Calu3 (cell line): ENCODE data around the gene EXD3. TPM values are rescaled to one million over a fixed set of nuclear protein-coding genes. Genes with fewer than 3 reads are reported as not detected.
"Not testable (repeated sequence)": the region's sequence is repeated elsewhere in the genome, so short reads cannot be mapped to it uniquely, and the experiment has no call there.

Experiments used
- BruUV-seq: library from RNA; stranded (reverse); fragments of 400-500 nt; replicated peaks from 2 replicates; lab custom pipeline; 2021; lab: Mats Ljungman, UMichigan
- CTCF ChIA-PET: fragments of 300-600 bp; sonication (Branson Sonifier 250); formaldehyde crosslinking; loops from one replicate; lab custom pipeline; 2022; ENCODE audit warnings: antibody characterized with exemption; lab: Charles Lee
- DNase-seq: peaks from one replicate; pipeline ENCODE4 v3.0.0; 2022
- H3K27ac Mint-ChIP-seq: one replicate; pipeline ENCODE4 v1.8.0; 2022; ENCODE audit warnings: mixed read lengths; ENCODE audit not compliant: unreplicated experiment
- H3K27me3 Mint-ChIP-seq: one replicate; pipeline ENCODE4 v1.8.0; 2022; ENCODE audit warnings: mixed read lengths; ENCODE audit not compliant: unreplicated experiment
- H3K36me3 Mint-ChIP-seq: one replicate; pipeline ENCODE4 v1.8.0; 2022; ENCODE audit warnings: mild to moderate bottlenecking, moderate library complexity, mixed read lengths; ENCODE audit not compliant: insufficient read depth, unreplicated experiment
- H3K4me1 Mint-ChIP-seq: one replicate; pipeline ENCODE4 v1.8.0; 2022; ENCODE audit warnings: mild to moderate bottlenecking, low read depth, mixed read lengths; ENCODE audit not compliant: unreplicated experiment
- H3K4me3 Mint-ChIP-seq: one replicate; pipeline ENCODE4 v1.8.0; 2022; ENCODE audit warnings: mild to moderate bottlenecking, low read depth, moderate library complexity, mixed read lengths; ENCODE audit not compliant: unreplicated experiment
- H3K9me3 Mint-ChIP-seq: one replicate; pipeline ENCODE4 v1.8.0; 2022; ENCODE audit warnings: low read depth, mixed read lengths; ENCODE audit not compliant: unreplicated experiment
- CTCF ChIP-seq: fragments of 200-600 bp; IDR thresholded peaks from one replicate; pipeline ENCODE4 v1.8.0; 2022; ENCODE audit warnings: antibody characterized with exemption; ENCODE audit not compliant: unreplicated experiment
- intact Hi-C: fragments of 100-400 bp; cut with micrococcal nuclease; formaldehyde crosslinking; loops from one replicate; pipeline ENCODE4 v1.10.0; 2022; ENCODE audit not compliant: unreplicated experiment
- total RNA-seq: library from RNA; stranded (reverse); gene quantifications from 2 replicates; pipeline ENCODE4 v1.2.3, GENCODE V29; 2022

The EXD3 gene
- total RNA-seq, 1 experiment from 2014 or later = 13.2 TPM

GRCh38 chr9:137454145-137454596 lies 31.2 kb upstream of the EXD3 start:
- peaks cover 15% of the 10 kb centered on the region for H3K36me3 Mint-ChIP-seq
- no peak overlapping the region for H3K4me3 Mint-ChIP-seq
- H3K27me3 Mint-ChIP-seq = no peaks in the 10 kb centered on the region
- no peak overlapping the region for H3K27ac Mint-ChIP-seq
- no peak for TF ChIP-seq CTCF
- no peak for DNase-seq
- H3K4me1 Mint-ChIP-seq = no peaks in the 10 kb centered on the region
- no TSS peak for BruUV-seq
- CTCF ChIA-PET = no interaction called here
- H3K9me3 Mint-ChIP-seq = no peaks in the 10 kb centered on the region
- intact Hi-C loops = no loop called here

GRCh38 chr9:137453643-137454081 lies 30.7 kb upstream of the EXD3 start:
- peaks cover 19% of the 10 kb centered on the region for H3K36me3 Mint-ChIP-seq
- H3K27me3 Mint-ChIP-seq = no peaks in the 10 kb centered on the region
- no peak for DNase-seq
- no peaks in the 10 kb centered on the region for H3K4me1 Mint-ChIP-seq
- H3K4me3 Mint-ChIP-seq = no peak overlapping the region
- no peaks in the 10 kb centered on the region for H3K9me3 Mint-ChIP-seq
- TF ChIP-seq CTCF = no peak
- no peak overlapping the region for H3K27ac Mint-ChIP-seq
- CTCF ChIA-PET = interaction anchor here (0.5 kb wide), 1 partner anchor 8 kb away, joined by 3 read pairs; no protein-coding TSS in a partner anchor
- BruUV-seq = no TSS peak
- intact Hi-C loops = no loop called here

GRCh38 chr9:137452761-137453642 lies 30.0 kb upstream of the EXD3 start:
- no TSS peak for BruUV-seq
- H3K36me3 Mint-ChIP-seq = peaks cover 23% of the 10 kb centered on the region
- H3K9me3 Mint-ChIP-seq = no peaks in the 10 kb centered on the region
- no peak for TF ChIP-seq CTCF
- intact Hi-C loops = no loop called here
- no peak overlapping the region for H3K4me3 Mint-ChIP-seq
- CTCF ChIA-PET = interaction anchor here (0.5 kb wide), 1 partner anchor 8 kb away, joined by 3 read pairs; no protein-coding TSS in a partner anchor
- H3K27me3 Mint-ChIP-seq = no peaks in the 10 kb centered on the region
- DNase-seq = no peak
- H3K27ac Mint-ChIP-seq = no peak overlapping the region
- H3K4me1 Mint-ChIP-seq = no peaks in the 10 kb centered on the region

- no peak for TF ChIP-seq CTCF
- Mint-ChIP-seq H3K4me3 (no peak overlapping the region), H3K27me3 (no peaks in the 10 kb centered on the region), H3K27ac (peak overlapping the region; percentile 50), H3K36me3 (peaks cover 16% of the 10 kb centered on the region), H3K4me1 (no peaks in the 10 kb centered on the region), H3K9me3 (no peaks in the 10 kb centered on the region)
- DNase-seq = no peak
- CTCF ChIA-PET = no interaction called here
- intact Hi-C loops = no loop called here
- no TSS peak for BruUV-seq
Measured at GRCh38 chr9:137452006-137452760, 29.2 kb upstream of the EXD3 start.

- DNase-seq, H3K4me1 Mint-ChIP-seq, intact Hi-C loops, BruUV-seq, H3K4me3 Mint-ChIP-seq, H3K27ac Mint-ChIP-seq, H3K9me3 Mint-ChIP-seq, CTCF ChIA-PET, H3K27me3 Mint-ChIP-seq: not testable (repeated sequence)
- H3K36me3 Mint-ChIP-seq = peaks cover 15% of the 10 kb centered on the region
Measured at GRCh38 chr9:137451264-137452005, 28.5 kb upstream of the EXD3 start.
